ELR (cell line): ENCODE data around the gene LIFR.
"Not testable (repeated sequence)": the region's sequence is repeated elsewhere in the genome, so short reads cannot be mapped to it uniquely, and the experiment has no call there.

Source experiments
- DNase-seq: peaks from one replicate; pipeline ENCODE4 v3.0.0-alpha.2; 2015; ENCODE audit warnings: low read depth

LIFR gene

GRCh38 chr5:38581597-38581996, 25.2 kb upstream of the LIFR start:
- DNase-seq = no peak

GRCh38 chr5:38579105-38579504, 22.7 kb upstream of the LIFR start:
- DNase-seq = no peak

- DNase-seq = no peak
Observed at GRCh38 chr5:38576961-38577684, 20.7 kb upstream of the LIFR start.

- DNase-seq = no peak
Observed at GRCh38 chr5:38576442-38576841, 20.0 kb upstream of the LIFR start.

DNA sequence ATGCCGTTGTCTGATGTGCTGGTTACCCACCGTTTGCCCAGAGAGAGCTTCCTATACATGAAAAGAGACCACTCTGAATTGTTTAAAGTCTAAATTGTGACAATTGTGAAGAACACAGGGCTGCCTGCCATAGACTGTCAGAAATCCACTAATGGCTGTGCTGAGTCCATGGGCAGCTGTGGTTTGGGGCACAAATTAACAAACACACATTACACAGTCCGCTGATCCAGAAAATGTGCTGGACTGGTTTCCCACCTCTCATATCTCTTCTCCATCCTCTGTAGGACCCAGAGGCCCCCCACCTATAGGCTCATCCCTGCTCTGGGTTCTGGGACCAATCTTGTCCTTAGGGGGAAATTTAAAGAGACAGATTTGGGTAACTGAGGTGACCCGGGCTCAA, 19.0 kb upstream of the LIFR start:
- DNase-seq = no peak

GRCh38 chr5:38574009-38574408, 17.6 kb upstream of the LIFR start:
- DNase-seq = no peak

- DNase-seq = no peak
Observed at GRCh38 chr5:38573521-38573920, 17.1 kb upstream of the LIFR start.

GRCh38 chr5:38569180-38569579, 12.7 kb upstream of the LIFR start:
- no peak for DNase-seq

DNA sequence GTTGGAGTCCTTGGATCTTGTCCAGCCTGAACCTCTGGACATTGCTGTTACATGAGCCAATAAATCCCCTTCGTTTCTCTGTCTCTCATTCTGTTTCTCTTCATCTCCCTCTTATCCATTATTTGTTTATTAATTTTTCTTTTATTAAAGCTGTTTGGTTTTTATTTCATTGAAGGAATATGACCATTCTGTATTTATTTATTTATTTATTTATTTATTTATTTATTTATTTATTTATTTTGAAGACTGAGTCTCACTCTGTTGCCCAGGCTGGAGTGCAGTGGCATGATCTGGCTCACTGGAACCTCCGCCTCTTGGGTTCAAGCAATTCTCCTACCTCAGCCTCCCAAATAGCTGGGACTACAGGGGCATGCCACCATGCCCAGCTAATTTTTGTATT, 10.9 kb upstream of the LIFR start:
- DNase-seq = not testable (repeated sequence)

- DNase-seq = no peak
Observed at GRCh38 chr5:38563624-38564023, 7.2 kb upstream of the LIFR start.

- no peak for DNase-seq
Observed at GRCh38 chr5:38562444-38563210, 6.2 kb upstream of the LIFR start.

- no peak for DNase-seq
Observed at GRCh38 chr5:38559428-38559827, 3.0 kb upstream of the LIFR start.

DNA sequence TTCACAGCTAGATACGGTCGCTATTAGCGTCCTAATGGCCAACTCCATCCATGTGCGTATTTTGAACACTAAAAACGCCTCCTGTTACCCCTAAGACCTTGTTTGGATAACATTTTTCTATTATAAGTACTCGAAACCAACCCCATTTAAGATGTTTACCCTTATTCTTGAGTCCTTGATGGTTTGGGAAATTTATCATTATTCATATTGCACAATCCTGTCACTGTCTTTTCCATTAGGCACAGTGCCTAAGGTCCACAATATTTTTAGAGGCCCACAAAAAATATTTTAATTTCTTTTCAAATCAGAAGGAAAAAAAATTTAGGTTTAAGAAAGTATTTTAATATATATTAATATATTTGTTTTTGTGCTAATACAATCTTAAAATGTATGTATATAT, 1.3 kb upstream of the LIFR start:
- DNase-seq = no peak

DNA sequence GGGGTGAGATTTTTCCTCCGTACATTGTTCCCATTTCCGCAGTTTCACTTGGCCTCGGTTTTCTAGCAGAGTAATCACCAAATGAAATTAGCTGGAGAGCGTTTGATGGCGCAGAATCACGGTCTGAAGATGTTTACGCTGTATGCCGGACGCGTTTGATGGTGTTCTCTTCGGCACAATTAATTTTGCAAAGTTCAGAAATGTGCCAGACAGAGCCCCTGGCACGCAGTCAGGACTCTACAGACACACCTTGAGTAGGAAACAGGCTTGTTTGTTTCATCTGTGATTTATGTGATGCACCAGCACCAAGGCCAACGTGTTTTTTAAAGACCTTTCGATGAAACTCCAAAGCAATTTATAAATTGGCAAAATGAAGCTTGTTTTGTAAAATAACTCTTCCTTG, 863 bp upstream of the LIFR start:
- DNase-seq = no peak

- DNase-seq = peak; percentile 68
Observed at GRCh38 chr5:38556088-38556598, 303 bp downstream of the LIFR start.

GRCh38 chr5:38555354-38556087, 925 bp downstream of the LIFR start:
- no peak for DNase-seq

GRCh38 chr5:38554861-38555260, 1.6 kb downstream of the LIFR start:
- DNase-seq = no peak

- DNase-seq = no peak
Observed at GRCh38 chr5:38554403-38554802, 2.0 kb downstream of the LIFR start.

- no peak for DNase-seq
Observed at GRCh38 chr5:38553001-38553521, 3.4 kb downstream of the LIFR start.

DNA sequence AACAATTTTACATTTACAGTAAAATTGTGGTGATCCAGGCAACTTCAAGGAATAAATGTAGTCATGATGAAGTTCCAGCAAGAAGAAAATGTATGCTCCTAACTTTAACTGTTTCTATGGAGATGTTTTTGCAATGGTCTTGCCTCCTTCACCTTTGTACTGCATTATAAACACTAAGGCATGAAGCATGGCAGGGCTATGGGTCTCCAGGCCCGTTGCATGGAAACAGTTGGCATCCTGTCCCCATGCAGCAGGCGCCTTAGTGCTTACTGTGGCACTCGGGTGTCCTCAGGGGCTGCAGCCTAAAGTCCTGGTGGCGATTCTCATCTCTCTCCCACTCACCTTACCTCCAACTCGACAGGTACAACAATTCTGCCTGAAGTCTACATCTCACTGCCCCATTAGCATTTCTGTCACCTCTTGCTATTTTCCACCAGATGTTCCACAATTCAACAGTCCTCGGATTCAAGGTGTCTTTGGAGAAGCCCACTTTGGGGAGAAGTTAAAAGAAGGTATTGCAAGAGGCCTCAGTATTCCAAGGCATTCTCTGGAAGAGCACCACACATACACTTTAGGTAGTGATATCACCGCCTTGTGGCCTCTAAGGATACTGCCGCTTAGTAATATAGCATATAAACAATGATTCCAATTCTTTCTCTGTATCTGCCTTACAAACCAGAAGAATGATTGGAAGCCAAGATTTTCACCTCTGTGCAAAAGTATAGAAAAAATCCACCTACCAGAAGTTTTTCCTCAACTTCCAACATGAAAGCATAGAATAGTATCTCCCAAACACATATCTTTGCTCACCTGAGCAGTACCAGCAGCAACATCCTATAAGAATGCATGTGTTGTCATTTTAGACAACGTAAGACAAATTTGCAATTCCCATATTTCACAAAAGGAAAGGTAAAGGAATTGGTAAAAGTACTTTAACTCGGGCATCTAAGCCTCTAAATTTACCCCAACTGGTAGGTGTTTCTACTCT, 5.1 kb downstream of the LIFR start:
- peak; percentile 78 for DNase-seq

DNA sequence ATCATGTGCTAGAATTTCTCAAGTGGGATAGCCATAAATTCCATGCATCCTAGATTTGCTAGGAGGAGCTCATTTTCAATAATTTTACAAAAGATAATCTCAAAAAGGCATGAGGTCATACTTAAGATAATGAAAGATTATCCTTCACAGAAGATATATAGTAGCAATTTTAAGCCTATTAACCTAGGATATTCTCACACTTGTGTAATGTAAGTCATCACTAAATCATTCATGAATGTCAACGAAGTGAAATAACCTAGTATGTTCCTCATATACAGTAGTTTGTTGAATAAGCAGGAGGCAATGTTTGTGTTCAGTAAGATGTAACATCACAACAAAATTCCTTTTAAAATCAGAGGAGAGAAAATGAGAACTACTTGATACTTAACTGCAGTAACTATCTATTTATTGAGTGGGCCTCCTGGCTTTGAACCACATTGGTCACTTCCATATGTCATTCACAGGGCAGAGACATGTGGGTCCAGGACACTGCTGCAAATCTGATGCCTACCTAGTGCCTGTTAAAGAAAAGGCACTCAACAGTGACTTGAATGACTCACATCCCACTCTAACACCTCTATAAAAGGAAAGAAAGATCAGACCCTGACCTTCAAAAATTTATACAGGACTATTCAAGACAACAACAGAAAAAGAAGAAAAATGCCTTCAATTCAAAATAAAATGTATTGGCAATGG, 8.2 kb downstream of the LIFR start:
- DNase-seq = peak; percentile 15
